Activated CD8-positive, alpha-beta memory T cell treated with anti-CD3 and anti-CD28 coated beads, Interleukin-2, amount 10 ng/mL, durations not matched to agents 7 days and 5 days (primary cell): Measurements from ENCODE around the gene ZNF10. TPM values are rescaled to one million over a fixed set of nuclear protein-coding genes. Genes with fewer than 3 reads are reported as not detected.
A peak's percentile ranks its signal among the peaks of the same experiment; 100 is the strongest.

Experiments
- ATAC-seq: fragments of 150-1000 bp; cut with Tn5 transposase; one replicate; pipeline ENCODE4 v1.10.0; 2021; ENCODE audit warnings: moderate library complexity
- CTCF ChIA-PET: fragments of 350-600 bp; sonication (Branson Sonifier 250); formaldehyde crosslinking; loops from one replicate; lab custom pipeline; 2021; ENCODE audit warnings: antibody characterized with exemption; lab: Charles Lee
- DNase-seq: peaks from one replicate; pipeline ENCODE4 v3.0.0-alpha.2; 2020
- H3K27ac Mint-ChIP-seq: one replicate; pipeline ENCODE4 v1.8.0; 2021; ENCODE audit warnings: mild to moderate bottlenecking, mixed read lengths
- H3K27me3 Mint-ChIP-seq: one replicate; pipeline ENCODE4 v1.8.0; 2021; ENCODE audit warnings: mixed read lengths
- H3K36me3 Mint-ChIP-seq: one replicate; pipeline ENCODE4 v1.8.0; 2021; ENCODE audit warnings: mild to moderate bottlenecking, mixed read lengths
- H3K4me1 Mint-ChIP-seq: one replicate; pipeline ENCODE4 v1.8.0; 2021; ENCODE audit warnings: mixed read lengths
- H3K4me3 Mint-ChIP-seq: one replicate; pipeline ENCODE4 v1.8.0; 2021; ENCODE audit warnings: mild to moderate bottlenecking, moderate library complexity, mixed read lengths
- H3K9me3 Mint-ChIP-seq: one replicate; pipeline ENCODE4 v1.8.0; 2022; ENCODE audit warnings: low read depth, mixed read lengths
- total RNA-seq, 2 experiments: library from RNA; stranded (reverse); gene quantifications; one replicate each; pipeline ENCODE4 v1.2.3, GENCODE V29; 2021

The ZNF10 gene
- total RNA-seq, result 1 to 10 TPM; 7.7 to 7.9 TPM

- Mint-ChIP-seq H3K27ac (peak within 1 kb of the TSS; percentile 100), H3K36me3 (peaks cover 61% of the 10 kb centered on the region), H3K4me1 (peaks cover 15% of the 10 kb centered on the region), H3K27me3 (no peaks in the 10 kb centered on the region), H3K9me3 (peaks cover 34% of the 10 kb centered on the region), H3K4me3 (peak within 1 kb of the TSS; percentile 98)
- CTCF ChIA-PET, result interaction anchor here (1.0 to 2.0 kb wide), 5 partner anchors 50 to 368 kb away, joined by 3 to 12 read pairs (median 3); partner anchors contain the start of genes ZNF140 and ZNF268
- peak; percentile 92 for ATAC-seq
- DNase-seq, result peak; percentile 97
Observed at GRCh38 chr12:133130038-133130807, at the start of gene ZNF10, which contains the start of gene ZNF891. Gene ZNF10 (plus strand): TSS chr12:133130627. CDS start chr12:133144493, 13,866 bp downstream. Gene ZNF891 (minus strand): TSS chr12:133130274. CDS start chr12:133121918, 8,356 bp downstream.

GRCh38 chr12:133081159-133081780 lies 49.2 kb upstream of the ZNF10 start:
- Mint-ChIP-seq H3K36me3 (peaks cover 63% of the 10 kb centered on the region), H3K4me3 (no peak overlapping the region), H3K27ac (no peak overlapping the region), H3K9me3 (peaks cover 36% of the 10 kb centered on the region), H3K4me1 (peaks cover 10% of the 10 kb centered on the region), H3K27me3 (no peaks in the 10 kb centered on the region)
- no peak for ATAC-seq
- DNase-seq, result peak; percentile 42
- CTCF ChIA-PET, result interaction anchor here (1.1 to 2.1 kb wide), 3 partner anchors 49 to 124 kb away, joined by 3 to 8 read pairs (median 6); partner anchors contain the start of genes ZNF10, ZNF268 and ZNF891

GRCh38 chr12:133083345-133083744 lies 47.1 kb upstream of the ZNF10 start:
- Mint-ChIP-seq H3K36me3 (peaks cover 75% of the 10 kb centered on the region), H3K27me3 (no peaks in the 10 kb centered on the region), H3K4me1 (peaks cover 10% of the 10 kb centered on the region), H3K27ac (no peak overlapping the region), H3K9me3 (peaks cover 35% of the 10 kb centered on the region), H3K4me3 (no peak overlapping the region)
- no peak for ATAC-seq
- CTCF ChIA-PET, result no interaction called here
- no peak for DNase-seq

- DNase-seq, result no peak
- Mint-ChIP-seq H3K27ac (no peak overlapping the region), H3K27me3 (no peaks in the 10 kb centered on the region), H3K36me3 (peaks cover 78% of the 10 kb centered on the region), H3K9me3 (peaks cover 60% of the 10 kb centered on the region), H3K4me3 (no peak overlapping the region), H3K4me1 (no peaks in the 10 kb centered on the region)
- ATAC-seq, result no peak
- CTCF ChIA-PET, result no interaction called here
Observed at GRCh38 chr12:133105620-133106019, 24.8 kb upstream of the ZNF10 start.

- CTCF ChIA-PET, result no interaction called here
- Mint-ChIP-seq H3K36me3 (peaks cover 78% of the 10 kb centered on the region), H3K4me3 (no peak overlapping the region), H3K27me3 (no peaks in the 10 kb centered on the region), H3K9me3 (peaks cover 58% of the 10 kb centered on the region), H3K27ac (no peak overlapping the region), H3K4me1 (no peaks in the 10 kb centered on the region)
- ATAC-seq, result no peak
- no peak for DNase-seq
Observed at GRCh38 chr12:133106253-133106652, 24.2 kb upstream of the ZNF10 start.

GRCh38 chr12:133107121-133107520 lies 23.3 kb upstream of the ZNF10 start:
- CTCF ChIA-PET, result no interaction called here
- DNase-seq (no peak), ATAC-seq (no peak)
- no peak overlapping the region for H3K27ac Mint-ChIP-seq
- peaks cover 74% of the 10 kb centered on the region for H3K36me3 Mint-ChIP-seq
- no peak overlapping the region for H3K4me3 Mint-ChIP-seq
- H3K4me1 Mint-ChIP-seq, result no peaks in the 10 kb centered on the region
- no peaks in the 10 kb centered on the region for H3K27me3 Mint-ChIP-seq
- H3K9me3 Mint-ChIP-seq, result peaks cover 57% of the 10 kb centered on the region

- H3K36me3 Mint-ChIP-seq, result peaks cover 72% of the 10 kb centered on the region
- no peak for DNase-seq
- peaks cover 55% of the 10 kb centered on the region for H3K9me3 Mint-ChIP-seq
- H3K4me3 Mint-ChIP-seq, result no peak overlapping the region
- no peaks in the 10 kb centered on the region for H3K4me1 Mint-ChIP-seq
- no peak for ATAC-seq
- CTCF ChIA-PET, result no interaction called here
- H3K27me3 Mint-ChIP-seq, result no peaks in the 10 kb centered on the region
- H3K27ac Mint-ChIP-seq, result no peak overlapping the region
Observed at GRCh38 chr12:133108150-133108549, 22.3 kb upstream of the ZNF10 start.

- peaks cover 74% of the 10 kb centered on the region for H3K36me3 Mint-ChIP-seq
- no peak for ATAC-seq
Observed at GRCh38 chr12:133120385-133121191, 9.8 kb upstream of the ZNF10 start.

GRCh38 chr12:133124674-133125073 lies 5.8 kb upstream of the ZNF10 start:
- Mint-ChIP-seq H3K4me3 (no peak overlapping the region), H3K4me1 (peaks cover 6% of the 10 kb centered on the region), H3K27me3 (no peaks in the 10 kb centered on the region), H3K9me3 (peaks cover 44% of the 10 kb centered on the region), H3K36me3 (peaks cover 74% of the 10 kb centered on the region), H3K27ac (no peak overlapping the region)
- DNase-seq (no peak), ATAC-seq (no peak)
- CTCF ChIA-PET, result no interaction called here

More at GRCh38 chr12:133120385-133121191, 9.8 kb upstream of the ZNF10 start:
- DNase-seq, result no peak
- H3K4me3 Mint-ChIP-seq, result no peak overlapping the region
- CTCF ChIA-PET, result no interaction called here
- H3K4me1 Mint-ChIP-seq, result no peaks in the 10 kb centered on the region
- no peak overlapping the region for H3K27ac Mint-ChIP-seq
- H3K27me3 Mint-ChIP-seq, result no peaks in the 10 kb centered on the region
- H3K9me3 Mint-ChIP-seq, result peaks cover 58% of the 10 kb centered on the region

- CTCF ChIA-PET, result interaction anchor here (1.0 to 2.0 kb wide), 3 partner anchors 49 to 367 kb away, joined by 3 to 12 read pairs (median 6); partner anchors contain the start of genes ZNF140 and ZNF268
Observed at GRCh38 chr12:133129368-133130037, 924 bp upstream of the ZNF10 start.

GRCh38 chr12:133130808-133131128 lies 341 bp downstream of the ZNF10 start:
- ATAC-seq (peak; percentile 9), DNase-seq (no peak)
- Mint-ChIP-seq H3K27me3 (no peaks in the 10 kb centered on the region), H3K27ac (peak overlapping the region; percentile 100), H3K9me3 (peaks cover 34% of the 10 kb centered on the region), H3K4me3 (peak overlapping the region; percentile 98), H3K4me1 (peaks cover 15% of the 10 kb centered on the region), H3K36me3 (peaks cover 61% of the 10 kb centered on the region)
- CTCF ChIA-PET, result interaction anchor here (1.2 to 2.0 kb wide), 4 partner anchors 50 to 226 kb away, joined by 3 to 12 read pairs (median 4); partner anchors contain the start of genes ZNF140 and ZNF268

More at GRCh38 chr12:133129368-133130037, 924 bp upstream of the ZNF10 start:
- Mint-ChIP-seq H3K4me3 (peak overlapping the region; percentile 98), H3K27me3 (no peaks in the 10 kb centered on the region), H3K4me1 (peaks cover 15% of the 10 kb centered on the region), H3K36me3 (peaks cover 63% of the 10 kb centered on the region), H3K9me3 (peaks cover 33% of the 10 kb centered on the region), H3K27ac (peak overlapping the region; percentile 100)
- ATAC-seq (no peak), DNase-seq (no peak)

- ATAC-seq, result no peak
- Mint-ChIP-seq H3K9me3 (peaks cover 52% of the 10 kb centered on the region), H3K4me1 (peaks cover 5% of the 10 kb centered on the region), H3K27me3 (no peaks in the 10 kb centered on the region), H3K27ac (no peak overlapping the region), H3K36me3 (peaks cover 72% of the 10 kb centered on the region), H3K4me3 (no peak overlapping the region)
- DNase-seq, result no peak
- CTCF ChIA-PET, result interaction anchor here (1.1 kb wide), 1 partner anchor 45 kb away, joined by 3 read pairs; the partner anchor contains the start of gene ZNF268
Observed at GRCh38 chr12:133135747-133136146, 5.3 kb downstream of the ZNF10 start.
